ENCODE results near the gene ACSM6. TPM values are rescaled to one million over a fixed set of nuclear protein-coding genes. Genes with fewer than 3 reads are reported as not detected.

The ACSM6 gene, protein sequence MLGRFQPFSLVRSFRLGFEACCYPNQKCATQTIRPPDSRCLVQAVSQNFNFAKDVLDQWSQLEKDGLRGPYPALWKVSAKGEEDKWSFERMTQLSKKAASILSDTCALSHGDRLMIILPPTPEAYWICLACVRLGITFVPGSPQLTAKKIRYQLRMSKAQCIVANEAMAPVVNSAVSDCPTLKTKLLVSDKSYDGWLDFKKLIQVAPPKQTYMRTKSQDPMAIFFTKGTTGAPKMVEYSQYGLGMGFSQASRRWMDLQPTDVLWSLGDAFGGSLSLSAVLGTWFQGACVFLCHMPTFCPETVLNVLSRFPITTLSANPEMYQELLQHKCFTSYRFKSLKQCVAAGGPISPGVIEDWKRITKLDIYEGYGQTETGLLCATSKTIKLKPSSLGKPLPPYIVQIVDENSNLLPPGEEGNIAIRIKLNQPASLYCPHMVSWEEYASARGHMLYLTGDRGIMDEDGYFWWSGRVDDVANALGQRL
- not detected in 2 replicates for total RNA-seq (2014; rRNA removed; shearing (Covaris generic))

DNA sequence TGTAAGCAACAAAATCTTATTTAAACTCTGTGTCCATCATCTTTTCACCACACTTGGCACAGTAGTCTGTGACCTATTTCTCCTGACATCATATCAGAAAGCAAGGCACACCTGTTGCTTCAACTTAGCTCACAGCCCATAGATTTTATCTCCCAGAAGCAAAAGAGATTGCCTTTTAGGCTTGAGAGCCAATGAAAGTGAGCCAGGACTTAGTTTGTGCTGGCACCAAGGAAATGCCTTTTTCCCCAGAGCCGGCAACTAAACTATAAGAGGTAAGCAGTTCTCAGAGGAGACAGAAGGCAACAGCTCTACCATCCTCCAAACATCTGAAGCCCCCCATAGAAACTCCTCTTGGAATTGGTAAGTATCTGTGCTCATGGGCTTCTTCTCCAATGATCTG lies at the start of gene ACSM6:
Gene ACSM6, plus strand, starts transcription at position 295 of the 400 bp plus-strand sequence. CDS start 248 bp downstream, outside the sequence.

Small RNAs within 50 kb of the gene (small RNA-seq; reads per million reads assigned to genes)
- not detected for gene AL157834.3

Other genes with a start within 250 kb of the ACSM6 start
- gene CYP2C8, start 124.7 kb upstream of the ACSM6 start, total RNA-seq (2014; rRNA removed; shearing (Covaris generic)) = not detected in 2 replicates
- gene PDLIM1, start 96.8 kb downstream of the ACSM6 start, total RNA-seq (2014; rRNA removed; shearing (Covaris generic)) = 11.4 and 11.6 TPM in 2 replicates